GM10248 (cell line): ENCODE data around the gene SUN5.
"Not testable (repeated sequence)": the region's sequence is repeated elsewhere in the genome, so short reads cannot be mapped to it uniquely, and the experiment has no call there.

Experiments
- CTCF ChIA-PET: fragments of 300-600 bp; sonication (Branson Sonifier 250); formaldehyde crosslinking; extraction: SDS; loops from one replicate; lab custom pipeline; 2021; ENCODE audit warnings: antibody characterized with exemption; lab: Yijun Ruan, JAX
- POLR2A ChIA-PET: fragments of 350-650 bp; sonication (Branson Sonifier 250); formaldehyde crosslinking; extraction: SDS; loops from one replicate; lab custom pipeline; 2020; ENCODE audit warnings: antibody characterized with exemption; lab: Yijun Ruan, JAX
- DNase-seq: peaks from one replicate; pipeline ENCODE4 v3.0.0; 2012; ENCODE audit errors: extremely low spot score
- CTCF ChIP-seq: IDR thresholded peaks from 2 replicates; pipeline ENCODE4 v1.5.1; 2012; ENCODE audit warnings: mild to moderate bottlenecking, low read depth; ENCODE audit errors: extremely low read depth, missing control alignments, control extremely low read depth

SUN5 gene

GRCh38 chr20:32979201-32979998, 24.8 kb downstream of the SUN5 start:
- no peak for TF ChIP-seq CTCF
- no peak for DNase-seq
- ChIA-PET CTCF (no interaction called here), POLR2A (no interaction called here)

- TF ChIP-seq CTCF, result no peak
- POLR2A ChIA-PET, result no interaction called here
- DNase-seq, result no peak
- CTCF ChIA-PET, result interaction anchor here (0.6 to 1.0 kb wide), 2 partner anchors 8 to 1430 kb away, joined by 3 read pairs; no protein-coding TSS in a partner anchor
Observed at GRCh38 chr20:32978009-32978335, 26.3 kb downstream of the SUN5 start.

DNA sequence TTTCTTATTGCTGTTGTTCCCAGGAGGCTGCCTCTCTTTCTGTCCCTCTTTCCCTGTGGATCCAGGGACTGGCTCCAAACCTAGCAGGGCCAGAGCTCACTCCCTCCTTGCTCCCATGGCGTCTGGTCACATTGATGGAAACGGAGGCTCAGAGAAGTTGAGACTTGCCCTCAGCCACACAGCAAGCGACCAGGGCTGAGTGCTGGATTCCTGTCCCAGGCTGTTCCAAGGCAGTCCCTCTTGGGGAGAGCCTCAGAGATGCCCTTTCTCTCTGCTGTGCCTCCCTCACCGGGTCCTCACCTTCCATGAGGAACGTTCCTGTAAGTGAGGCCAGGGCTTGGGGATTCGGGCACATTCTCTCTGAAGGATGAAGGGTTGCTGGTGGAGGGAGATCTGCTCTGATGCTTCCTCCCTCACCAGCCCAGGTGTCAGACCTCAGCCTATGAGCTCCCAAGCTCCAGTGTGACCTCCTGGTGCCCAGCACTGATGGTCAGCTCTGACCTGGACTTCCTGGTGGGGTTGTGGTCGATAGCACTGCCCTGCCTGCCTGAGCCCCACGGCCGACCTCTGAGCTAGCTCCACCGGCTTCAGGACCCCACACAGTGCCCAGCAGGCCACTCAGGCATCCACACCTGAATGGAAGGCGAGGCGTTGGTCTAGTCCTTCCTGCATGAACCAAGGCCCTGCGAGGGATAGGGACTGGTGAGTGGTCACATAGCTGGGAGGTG, 26.8 kb downstream of the SUN5 start:
- TF ChIP-seq CTCF, result no peak
- no peak for DNase-seq
- ChIA-PET POLR2A (interaction anchor here (0.6 kb wide), 1 partner anchor 153 kb away, joined by 4 read pairs; no protein-coding TSS in a partner anchor), CTCF (interaction anchor here (1.0 to 2.2 kb wide), 2 partner anchors 9 to 11 kb away, joined by 3 to 6 read pairs; no protein-coding TSS in a partner anchor)

GRCh38 chr20:32976746-32977145, 27.5 kb downstream of the SUN5 start:
- no peak for TF ChIP-seq CTCF
- ChIA-PET POLR2A (interaction anchor here (0.6 kb wide), 1 partner anchor 152 kb away, joined by 4 read pairs; no protein-coding TSS in a partner anchor), CTCF (interaction anchor here (1.3 to 2.2 kb wide), 2 partner anchors 10 kb away, joined by 3 to 6 read pairs; no protein-coding TSS in a partner anchor)
- no peak for DNase-seq

DNA sequence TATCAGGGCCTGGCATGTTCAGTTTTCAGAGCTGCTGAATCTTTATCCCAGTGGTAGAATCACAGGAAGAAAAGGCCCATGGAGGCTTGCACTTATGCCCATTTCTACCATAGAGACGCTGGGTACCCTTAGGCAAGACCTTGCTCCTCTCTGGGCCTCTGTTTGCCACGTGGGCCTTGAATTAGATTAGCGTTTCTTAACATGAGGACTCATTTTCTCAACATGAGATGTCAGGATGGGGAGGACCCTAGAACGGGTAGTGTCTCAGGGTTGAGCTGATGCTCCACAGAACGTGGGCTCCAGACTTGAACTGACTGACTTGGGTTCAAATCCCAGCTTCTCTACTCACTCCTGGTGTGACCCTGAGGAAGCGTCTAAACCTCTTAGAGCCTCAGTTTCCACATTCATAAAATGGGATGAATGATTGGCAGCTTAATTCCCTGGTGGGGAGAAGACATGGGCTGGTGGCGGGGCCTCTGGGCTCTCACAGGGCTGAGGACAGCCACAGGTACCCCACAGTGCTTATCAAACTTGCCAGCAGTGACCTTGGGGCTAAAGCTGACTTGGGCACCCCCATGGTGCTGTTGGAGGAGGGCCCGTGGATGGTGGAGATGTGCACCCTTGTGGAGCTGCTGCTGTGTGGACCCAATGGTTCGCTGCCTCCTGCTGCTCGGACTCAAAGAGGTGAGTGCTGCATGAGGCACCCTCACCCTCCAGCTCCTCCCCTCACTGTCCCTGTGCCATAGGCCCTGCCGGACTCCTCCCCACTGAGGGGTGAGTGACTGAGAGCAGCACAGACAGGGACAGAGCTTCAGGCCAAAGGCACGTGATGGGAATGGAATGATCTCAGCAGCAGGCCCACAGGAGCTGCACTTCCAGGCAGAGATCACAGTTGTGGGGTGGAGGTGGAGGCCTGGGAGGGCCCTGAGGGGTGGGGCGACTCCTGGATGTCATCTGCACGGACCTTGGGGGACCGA, 28.2 kb downstream of the SUN5 start:
- peak; percentile 5 for DNase-seq
- ChIA-PET POLR2A (no interaction called here), CTCF (interaction anchor here (1.0 to 2.2 kb wide), 3 partner anchors 9 to 11 kb away, joined by 3 to 6 read pairs (median 4); no protein-coding TSS in a partner anchor)
- TF ChIP-seq CTCF, result no peak

DNA sequence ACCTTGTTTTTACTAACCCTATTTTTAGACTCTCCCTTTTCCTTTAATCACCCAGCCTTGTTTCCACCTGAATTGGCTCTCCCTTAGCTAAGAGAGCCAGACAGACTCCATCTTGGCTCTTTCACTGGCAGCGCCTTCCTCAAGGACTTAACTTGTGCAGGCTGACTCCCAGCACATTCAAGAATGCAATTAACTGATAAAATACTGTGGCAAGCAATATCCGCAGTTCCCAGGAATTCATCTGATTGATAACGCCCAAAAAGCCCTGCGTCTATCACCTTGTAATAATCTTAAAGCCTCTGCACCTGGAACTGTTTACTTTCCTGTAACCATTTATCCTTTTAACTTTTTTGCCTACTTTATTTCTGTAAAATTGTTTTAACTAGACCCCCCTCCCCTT, 29.1 kb downstream of the SUN5 start:
- POLR2A ChIA-PET, DNase-seq, CTCF ChIA-PET: not testable (repeated sequence)

DNA sequence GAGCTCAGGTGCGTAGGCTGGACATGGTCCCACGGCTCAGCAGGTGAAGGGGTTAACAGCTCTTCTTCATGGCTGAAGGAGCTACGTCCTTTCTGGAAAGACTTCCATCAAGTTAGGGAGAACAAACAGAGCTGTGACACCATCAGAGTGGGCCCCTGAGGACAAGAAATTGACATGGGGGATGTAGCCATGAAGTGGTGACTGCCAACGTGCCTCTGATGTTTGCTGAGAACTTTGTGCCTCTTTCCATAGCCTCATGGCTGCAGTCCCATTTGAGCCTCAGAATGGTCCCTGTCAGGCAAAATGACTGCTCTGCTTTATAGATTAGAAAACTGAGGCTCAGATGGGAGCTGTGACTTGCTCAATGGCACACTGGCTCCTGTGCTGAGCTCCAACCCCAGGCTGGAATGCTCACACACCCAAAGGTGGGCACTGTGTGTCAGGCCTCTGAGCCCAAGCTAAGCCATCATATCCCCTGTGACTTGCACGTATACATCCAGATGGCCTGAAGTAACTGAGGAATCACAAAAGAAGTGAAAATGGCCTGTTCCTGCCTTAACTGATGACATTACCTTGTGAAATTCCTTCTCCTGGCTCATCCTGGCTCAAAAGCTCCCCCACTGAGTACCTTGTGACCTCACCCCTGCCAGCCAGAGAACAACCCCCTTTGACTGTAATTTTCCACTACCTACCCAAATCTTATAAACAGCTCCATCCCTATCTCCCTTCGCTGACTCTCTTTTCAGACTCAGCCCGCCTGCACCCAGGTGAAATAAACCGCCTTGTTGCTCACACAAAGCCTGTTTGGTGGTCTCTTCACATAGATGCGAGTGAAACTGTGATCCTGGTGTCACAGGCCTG, 29.8 kb downstream of the SUN5 start:
- CTCF ChIA-PET, result interaction anchor here (1.1 kb wide), 1 partner anchor 196 kb away, joined by 4 read pairs; no protein-coding TSS in a partner anchor
- POLR2A ChIA-PET, result not testable (repeated sequence)
- DNase-seq, result peak; percentile 4
